B cell (primary cell): Measurements from ENCODE around the gene GRB10. TPM values are rescaled to one million over a fixed set of nuclear protein-coding genes. Genes with fewer than 3 reads are reported as not detected.

ENCODE experiments used
- ATAC-seq: fragments of 200-7000 bp; cut with Tn5 transposase; one replicate; pipeline ENCODE4 v1.10.0; 2021; ENCODE audit warnings: low read depth, mild to moderate bottlenecking, moderate number of reproducible peaks, moderate library complexity
- CTCF ChIA-PET: fragments of 350-600 bp; sonication (Branson Sonifier 250); formaldehyde crosslinking; loops from one replicate; lab custom pipeline; 2021; ENCODE audit warnings: antibody characterized with exemption, inconsistent platforms; lab: Charles Lee
- POLR2A ChIA-PET: fragments of 350-600 bp; sonication (Branson Sonifier 250); formaldehyde crosslinking; loops from one replicate; lab custom pipeline; 2021; ENCODE audit warnings: antibody characterized with exemption; lab: Charles Lee
- DNase-seq: peaks from one replicate; pipeline ENCODE4 v3.0.0; 2013
- H2AFZ ChIP-seq: 2 replicates; pipeline ENCODE4 v1.6.1; 2012; ENCODE audit warnings: mild to moderate bottlenecking, low read depth, low read length; ENCODE audit not compliant: insufficient read depth, poor library complexity, severe bottlenecking
- H3K27ac ChIP-seq, 2 donors: 1 replicate in 1 of 2; 2 replicates in 1 of 2; pipeline ENCODE4 v1.5.1; 2012 to 2013; ENCODE audit warnings: low read length in 2 of 2, mild to moderate bottlenecking in 2 of 2, moderate library complexity in 1 of 2
- H3K27me3 ChIP-seq, 4 experiments: fragments of 200-600 bp in 1 of 4; sonication (generic) in 1 of 4; replicated peaks in 1 of 4; 1 replicate in 2 of 4; 2 replicates in 2 of 4; pipeline versions ENCODE4 v1.6.1 to v1.7.0; 2013 to 2016; ENCODE audit warnings: low read length in 3 of 4, mild to moderate bottlenecking in 2 of 4, mixed read lengths in 1 of 4, moderate library complexity in 1 of 4; ENCODE audit not compliant: insufficient read depth in 4 of 4, control insufficient read depth in 3 of 4; ENCODE audit errors: control extremely low read depth in 1 of 4
- H3K36me3 ChIP-seq, 2 experiments: replicated peaks in 1 of 2; 1 replicate in 1 of 2; 2 replicates in 1 of 2; pipeline versions ENCODE4 v1.6.1 to v1.7.1; 2013; ENCODE audit warnings: low read length in 1 of 2; ENCODE audit not compliant: insufficient read depth in 2 of 2, control insufficient read depth in 1 of 2; ENCODE audit errors: control extremely low read depth in 1 of 2, extremely low read depth in 1 of 2
- H3K4me1 ChIP-seq, 2 donors: fragments of 200-600 bp in 1 of 2; sonication (generic) in 1 of 2; 1 replicate in 1 of 2; 2 replicates in 1 of 2; pipeline versions ENCODE4 v1.5.1 to v1.6.1; 2013 to 2017; ENCODE audit warnings: low read length in 2 of 2; ENCODE audit not compliant: control insufficient read depth in 2 of 2, insufficient read depth in 2 of 2
- H3K4me2 ChIP-seq: replicated peaks from 2 replicates; pipeline ENCODE3; 2012; ENCODE audit warnings: mild to moderate bottlenecking, low read depth, low read length; ENCODE audit not compliant: poor library complexity, severe bottlenecking
- H3K4me3 ChIP-seq, 5 experiments: fragments of 200-600 bp in 1 of 5; sonication (generic) in 1 of 5; 1 replicate in 3 of 5; 2 replicates in 2 of 5; pipeline versions ENCODE4 v1.5.1 to v1.7.0; 2011 to 2016; ENCODE audit warnings: low read length in 4 of 5, mild to moderate bottlenecking in 4 of 5, low read depth in 2 of 5, control low read depth in 1 of 5, moderate library complexity in 1 of 5; ENCODE audit not compliant: insufficient read depth in 1 of 5; ENCODE audit errors: control extremely low read depth in 1 of 5, extremely low read depth in 1 of 5
- H3K79me2 ChIP-seq: fragments of 200-600 bp; sonication (generic); one replicate; pipeline ENCODE4 v1.6.0; 2016; ENCODE audit warnings: low read length; ENCODE audit not compliant: control insufficient read depth, insufficient read depth
- H3K9ac ChIP-seq: fragments of 200-600 bp; sonication (generic); 2 replicates; pipeline ENCODE4 v1.6.1; 2017; ENCODE audit warnings: mild to moderate bottlenecking, low read length, moderate library complexity
- H3K9me3 ChIP-seq, 3 donors: one replicate each; pipeline versions ENCODE4 v1.6.1 to v1.7.1; 2013; ENCODE audit warnings: low read length in 2 of 3; ENCODE audit not compliant: control insufficient read depth in 2 of 3, insufficient read depth in 1 of 3; ENCODE audit errors: control extremely low read depth in 1 of 3
- H4K20me1 ChIP-seq: 2 replicates; pipeline ENCODE4 v1.6.0; 2012; ENCODE audit warnings: mild to moderate bottlenecking, low read length; ENCODE audit not compliant: insufficient read depth, control insufficient read depth, poor library complexity, severe bottlenecking
- H3K27ac Mint-ChIP-seq: one replicate; pipeline ENCODE4 v1.8.0; 2021; ENCODE audit warnings: mixed read lengths
- H3K27me3 Mint-ChIP-seq: one replicate; pipeline ENCODE4 v1.8.0; 2021; ENCODE audit warnings: mixed read lengths
- H3K4me1 Mint-ChIP-seq: one replicate; pipeline ENCODE4 v1.8.0; 2021; ENCODE audit warnings: mixed read lengths
- H3K4me3 Mint-ChIP-seq: one replicate; pipeline ENCODE4 v1.8.0; 2021; ENCODE audit warnings: mixed read lengths
- H3K9me3 Mint-ChIP-seq: one replicate; pipeline ENCODE4 v1.8.0; 2022; ENCODE audit warnings: mixed read lengths; ENCODE audit not compliant: insufficient read depth
- EZH2 ChIP-seq: IDR thresholded peaks from 2 replicates; pipeline ENCODE4 v1.6.1; 2012; ENCODE audit warnings: borderline replicate concordance, low read depth, mild to moderate bottlenecking, moderate library complexity, low read length; ENCODE audit not compliant: insufficient read depth, poor library complexity, severe bottlenecking
- WGBS: methylation state at CpG from one replicate; pipeline ENCODE4 v1.1.5; 2013; ENCODE audit warnings: missing lambda C conversion rate; ENCODE audit not compliant: insufficient coverage; 5-methylcytosine and 5-hydroxymethylcytosine counted together
- intact Hi-C: fragments of 100-400 bp; cut with micrococcal nuclease; formaldehyde crosslinking; loops from one replicate; pipeline ENCODE4 v1.10.0; 2022
- polyA plus RNA-seq: library from polyadenylated mRNA; depleted of rRNA; stranded (reverse); fragments of >200 nt; gene quantifications from 2 replicates; pipeline ENCODE4 v1.2.3, GENCODE V29; 2012
- total RNA-seq, 2 donors: library from RNA; stranded (reverse); fragments of 120-200 nt in 1 of 2; gene quantifications; 1 replicate in 1 of 2; 2 replicates in 1 of 2; pipeline versions ENCODE4 v1.2.3 to v1.2.4, GENCODE V29; 2013 to 2022
- TF ChIP-seq, protein P1 (sequence below): fragments of 200-600 bp; IDR thresholded peaks from one replicate; pipeline ENCODE4 v1.8.0; 2022; ENCODE audit warnings: antibody characterized with exemption, mild to moderate bottlenecking

Gene GRB10
- total and polyA plus RNA-seq, 2 donors (not counting 1 experiment from before 2014, with no cell fraction given), result 0.04 TPM; not detected in 1

DNA sequence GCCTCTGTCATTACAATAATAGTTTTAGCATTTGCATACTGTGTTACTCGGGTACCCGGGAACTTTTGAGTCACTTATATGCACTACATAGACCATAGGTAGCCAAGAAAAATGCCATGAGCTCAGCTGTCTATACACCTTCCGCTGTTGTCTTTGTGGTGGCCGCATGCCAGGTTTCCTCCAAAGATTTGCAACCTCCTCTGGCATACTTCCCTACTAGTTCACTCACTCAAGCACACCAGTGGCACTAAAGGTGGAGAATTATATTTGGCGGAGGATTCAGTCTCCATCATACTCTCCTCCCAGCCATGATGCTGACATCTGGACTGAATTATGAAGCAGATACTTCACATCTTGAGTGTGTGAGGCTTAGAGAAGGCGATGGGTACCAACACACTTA lies 35.6 kb upstream of the GRB10 start:
- CTCF ChIA-PET, result no interaction called here
- ATAC-seq, result no peak

DNA sequence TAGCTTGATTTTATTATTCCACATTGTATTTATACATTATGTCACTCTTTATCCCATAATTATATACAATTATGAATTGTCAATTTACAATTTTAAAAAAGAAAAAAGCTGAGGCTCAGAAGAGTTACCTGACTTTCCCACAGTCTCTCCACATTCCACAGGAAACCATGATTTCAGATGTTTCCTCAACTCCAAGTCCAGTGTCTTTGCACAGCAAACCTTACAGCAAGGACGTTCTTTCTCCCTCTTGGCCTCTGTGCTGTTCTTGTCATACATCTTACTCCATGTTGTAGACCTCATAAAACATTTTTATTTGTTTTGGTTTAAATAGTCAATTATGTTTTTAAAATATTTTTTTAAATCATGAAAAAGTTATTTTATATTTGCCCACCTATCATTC lies 34.9 kb upstream of the GRB10 start:
- ChIA-PET CTCF (no interaction called here), POLR2A (no interaction called here)
- WGBS, result no CpG with 5 or more reads among the region's 1 CpG
- H3K4me1 Mint-ChIP-seq, result no peaks in the 10 kb centered on the region
- DNase-seq (no peak), ATAC-seq (no peak)
- H3K4me2 ChIP-seq, result no peak overlapping the region
- peaks cover 0 to 2% (median 0%) of the 10 kb centered on the region in 4 experiments for H3K27me3 ChIP-seq
- H4K20me1 ChIP-seq, result no peaks in the 10 kb centered on the region
- H3K4me3 ChIP-seq, result no peak overlapping the region
- TF ChIP-seq, protein P1, sequence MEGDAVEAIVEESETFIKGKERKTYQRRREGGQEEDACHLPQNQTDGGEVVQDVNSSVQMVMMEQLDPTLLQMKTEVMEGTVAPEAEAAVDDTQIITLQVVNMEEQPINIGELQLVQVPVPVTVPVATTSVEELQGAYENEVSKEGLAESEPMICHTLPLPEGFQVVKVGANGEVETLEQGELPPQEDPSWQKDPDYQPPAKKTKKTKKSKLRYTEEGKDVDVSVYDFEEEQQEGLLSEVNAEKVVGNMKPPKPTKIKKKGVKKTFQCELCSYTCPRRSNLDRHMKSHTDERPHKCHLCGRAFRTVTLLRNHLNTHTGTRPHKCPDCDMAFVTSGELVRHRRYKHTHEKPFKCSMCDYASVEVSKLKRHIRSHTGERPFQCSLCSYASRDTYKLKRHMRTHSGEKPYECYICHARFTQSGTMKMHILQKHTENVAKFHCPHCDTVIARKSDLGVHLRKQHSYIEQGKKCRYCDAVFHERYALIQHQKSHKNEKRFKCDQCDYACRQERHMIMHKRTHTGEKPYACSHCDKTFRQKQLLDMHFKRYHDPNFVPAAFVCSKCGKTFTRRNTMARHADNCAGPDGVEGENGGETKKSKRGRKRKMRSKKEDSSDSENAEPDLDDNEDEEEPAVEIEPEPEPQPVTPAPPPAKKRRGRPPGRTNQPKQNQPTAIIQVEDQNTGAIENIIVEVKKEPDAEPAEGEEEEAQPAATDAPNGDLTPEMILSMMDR, result no peak
- no peak for TF ChIP-seq EZH2
- no peaks in the 10 kb centered on the region for H3K9me3 ChIP-seq
- no peaks in the 10 kb centered on the region for H3K36me3 ChIP-seq
- H3K79me2 ChIP-seq, result no peaks in the 10 kb centered on the region
- intact Hi-C loops, result no loop called here
- no peaks in the 10 kb centered on the region for H3K4me1 ChIP-seq
- H3K9me3 Mint-ChIP-seq, result no peaks in the 10 kb centered on the region
- no peak overlapping the region for H3K4me3 Mint-ChIP-seq
- H2AFZ ChIP-seq, result no peak overlapping the region
- no peak overlapping the region for H3K27ac ChIP-seq
- no peak overlapping the region for H3K9ac ChIP-seq
- H3K27me3 Mint-ChIP-seq, result peaks cover 7% of the 10 kb centered on the region
- no peak overlapping the region for H3K27ac Mint-ChIP-seq

More for the DNA sequence above, 35.6 kb upstream of the GRB10 start:
- Histone ChIP-seq H3K9ac (no peak overlapping the region), H3K9me3 (no peaks in the 10 kb centered on the region), H4K20me1 (no peaks in the 10 kb centered on the region), H3K4me2 (no peak overlapping the region), H3K27me3 (no peaks in the 10 kb centered on the region), H3K27ac (no peak overlapping the region), H3K4me3 (no peak overlapping the region), H2AFZ (no peak overlapping the region), H3K36me3 (no peaks in the 10 kb centered on the region), H3K79me2 (no peaks in the 10 kb centered on the region), H3K4me1 (no peaks in the 10 kb centered on the region)
- 95% methylated on average over 3 of the region's 6 CpGs for WGBS
- intact Hi-C loops, result no loop called here
- TF ChIP-seq EZH2, result no peak
- TF ChIP-seq, protein P1, result no peak
- peaks cover 7% of the 10 kb centered on the region for H3K27me3 Mint-ChIP-seq
- H3K4me1 Mint-ChIP-seq, result no peaks in the 10 kb centered on the region
- no peaks in the 10 kb centered on the region for H3K9me3 Mint-ChIP-seq
- no peak overlapping the region for H3K27ac Mint-ChIP-seq
- H3K4me3 Mint-ChIP-seq, result no peak overlapping the region
- POLR2A ChIA-PET, result no interaction called here
- no peak for DNase-seq
